A673 (cell line): ENCODE results near the gene NBEAL1.

ENCODE experiments used
- CTCF ChIP-seq: fragments of 300-800, 200-600 bp; sonication (generic); conservative IDR thresholded peaks from 2 replicates; pipeline ENCODE4 v1.5.1; 2017; ENCODE audit warnings: low read depth, mild to moderate bottlenecking, antibody characterized with exemption, low read length, moderate library complexity, mixed read lengths
- EZH2 ChIP-seq: fragments of 200-600 bp; sonication (generic); IDR thresholded peaks from 2 replicates; pipeline ENCODE4 v1.6.1; 2017; ENCODE audit warnings: borderline replicate concordance, low read depth, mild to moderate bottlenecking, mixed read lengths, antibody characterized with exemption, low read length; ENCODE audit not compliant: poor library complexity, severe bottlenecking

GRCh38 chr2:203105996-203106395, 91.3 kb downstream of the NBEAL1 start:
- TF ChIP-seq CTCF (no peak), EZH2 (no peak)
